Measurements from ENCODE around the gene LIMS1.

LIMS1 gene

DNA sequence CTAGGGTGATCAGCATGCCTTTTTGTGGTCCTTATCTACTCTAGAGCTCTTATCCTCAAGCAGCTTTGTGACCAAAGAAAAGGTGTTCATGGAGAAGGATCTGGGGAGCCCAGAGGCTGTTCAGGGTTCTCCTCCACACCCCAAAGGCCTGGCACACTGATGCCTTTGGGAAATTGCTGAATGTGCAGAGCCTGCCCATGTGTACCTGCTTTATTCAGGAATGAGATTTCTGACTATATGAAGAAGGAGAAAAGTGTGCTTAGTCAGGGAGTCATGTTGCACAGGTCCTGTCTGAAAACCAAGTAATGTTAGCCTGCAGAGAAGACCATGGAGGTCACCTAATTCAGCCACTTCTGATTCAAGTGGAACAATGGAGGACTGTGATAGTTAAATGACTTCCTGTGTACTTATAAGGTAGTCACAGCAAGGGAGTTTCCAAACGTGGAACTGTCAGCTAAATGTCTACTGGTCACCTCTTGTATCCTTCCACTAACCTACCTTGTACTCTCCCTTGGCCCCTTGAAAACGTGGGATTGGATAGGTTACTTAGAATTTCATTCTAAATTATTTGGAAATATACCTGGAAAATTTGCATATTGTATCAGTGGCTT, 81.3 kb downstream of the LIMS1 start:
- DNase-seq (ENCODE audit: low read depth), result no peak

DNA sequence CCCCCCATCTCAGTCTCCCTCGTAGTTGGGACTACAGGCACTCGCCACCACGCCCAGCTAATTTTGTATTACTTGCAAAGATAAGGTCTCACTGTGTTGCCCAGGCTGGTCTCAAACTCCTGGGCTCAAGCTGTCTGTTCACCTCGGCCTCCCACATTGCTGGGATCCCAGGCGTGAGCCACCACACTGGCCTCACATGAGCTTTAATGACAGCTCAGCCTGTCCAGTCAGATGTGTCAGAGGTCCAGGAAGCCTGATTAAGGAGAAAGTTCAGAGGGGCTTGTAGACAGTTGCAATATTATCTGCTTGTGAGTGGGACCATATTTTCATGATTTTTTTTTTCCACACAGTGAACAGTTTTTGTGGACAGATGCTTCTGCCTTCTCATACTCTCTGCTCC, 82.0 kb downstream of the LIMS1 start:
- no peak for DNase-seq (ENCODE audit: low read depth)

DNA sequence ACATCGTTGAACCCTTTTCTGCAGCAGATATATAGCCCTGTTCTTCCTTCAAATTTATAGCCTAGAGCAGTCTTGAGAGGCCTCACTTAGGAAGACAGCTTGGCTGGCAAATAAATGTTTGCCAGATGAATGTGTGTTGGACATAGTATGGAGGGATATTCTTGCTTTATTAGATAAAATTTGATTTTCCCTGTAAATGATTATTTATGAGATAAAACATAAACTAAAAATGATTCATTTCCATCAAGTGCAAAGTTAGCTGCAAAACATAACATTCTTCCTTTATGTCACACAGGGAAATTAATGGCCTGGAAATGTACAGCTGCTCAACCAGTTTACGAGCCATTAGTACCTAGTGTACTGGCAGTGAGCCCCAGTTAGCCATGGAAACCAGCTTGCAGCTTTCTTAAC, 82.5 kb downstream of the LIMS1 start:
- DNase-seq (ENCODE audit: low read depth), result no peak

DNA sequence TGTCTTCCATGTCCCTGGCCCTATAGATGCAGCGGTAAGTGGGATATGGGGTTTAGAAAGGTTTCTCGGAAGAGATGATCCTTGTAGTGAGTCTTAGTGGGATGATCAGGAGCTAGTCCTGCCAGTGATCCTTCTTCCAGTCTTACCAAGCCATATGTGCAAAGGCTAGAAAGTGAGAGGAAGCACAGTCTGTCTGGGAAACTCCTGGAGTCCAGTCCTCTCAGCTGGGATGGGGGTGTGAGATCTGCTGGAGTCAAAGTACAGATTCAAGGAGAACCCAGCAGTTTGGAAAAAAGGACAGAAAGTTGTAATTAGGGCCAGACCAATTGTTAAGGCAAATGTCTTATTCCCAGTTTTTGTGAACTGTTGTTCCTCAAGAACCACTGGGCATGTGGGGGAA, 83.3 kb downstream of the LIMS1 start:
- DNase-seq (ENCODE audit: low read depth), result no peak

DNA sequence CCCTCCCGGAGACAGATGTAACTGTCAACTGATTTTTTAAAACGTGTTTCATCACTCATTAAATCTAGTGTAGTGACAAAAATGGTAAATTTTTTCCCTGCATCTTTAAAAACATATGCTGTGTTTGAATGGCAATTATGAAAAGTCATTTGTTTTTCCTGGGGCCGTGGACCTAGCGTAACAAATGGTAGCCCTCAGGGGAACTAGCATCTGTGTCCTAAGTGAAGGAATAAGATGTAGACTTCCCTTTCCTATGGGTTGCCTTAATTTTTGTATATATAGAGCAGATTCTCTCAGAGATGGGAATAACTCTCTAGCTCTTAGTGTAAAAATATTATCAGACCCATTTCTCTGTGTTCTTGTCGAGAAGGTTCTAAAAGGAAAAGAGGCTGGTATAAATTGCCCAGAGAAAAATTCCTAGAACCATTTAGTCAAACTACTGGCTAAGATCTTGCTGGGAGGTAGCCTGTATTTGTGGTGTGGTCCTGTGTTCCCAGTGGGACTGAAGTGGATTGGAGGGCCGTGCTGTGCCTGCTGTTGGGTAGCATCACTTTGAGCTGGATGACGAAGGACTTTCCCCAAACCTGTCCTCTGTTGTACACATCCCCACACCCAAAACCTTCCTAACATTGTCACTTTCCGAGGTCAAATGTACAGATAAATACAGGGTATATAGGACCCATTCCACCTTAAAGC, 85.8 kb downstream of the LIMS1 start:
- DNase-seq (ENCODE audit: low read depth), result no peak

DNA sequence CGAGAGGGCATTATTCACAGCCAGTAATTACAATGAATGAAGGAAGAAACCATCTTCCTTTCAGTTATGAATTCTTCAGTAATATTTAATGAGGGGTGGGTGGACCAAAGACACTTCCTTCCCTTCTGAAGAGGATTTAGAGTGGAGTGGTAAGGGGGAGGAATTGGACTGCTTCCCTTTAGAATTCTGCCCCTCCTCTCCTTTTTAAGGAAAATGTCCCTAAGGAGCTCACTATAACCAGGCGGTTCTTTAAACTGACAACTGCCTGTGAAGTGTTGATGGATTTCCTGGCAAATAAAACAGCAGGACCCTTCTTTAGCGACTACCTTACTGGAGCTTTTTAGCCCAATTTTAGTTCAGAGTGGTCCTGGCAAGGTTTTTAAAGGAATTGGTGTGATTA, 86.4 kb downstream of the LIMS1 start:
- no peak for DNase-seq (ENCODE audit: low read depth)

DNA sequence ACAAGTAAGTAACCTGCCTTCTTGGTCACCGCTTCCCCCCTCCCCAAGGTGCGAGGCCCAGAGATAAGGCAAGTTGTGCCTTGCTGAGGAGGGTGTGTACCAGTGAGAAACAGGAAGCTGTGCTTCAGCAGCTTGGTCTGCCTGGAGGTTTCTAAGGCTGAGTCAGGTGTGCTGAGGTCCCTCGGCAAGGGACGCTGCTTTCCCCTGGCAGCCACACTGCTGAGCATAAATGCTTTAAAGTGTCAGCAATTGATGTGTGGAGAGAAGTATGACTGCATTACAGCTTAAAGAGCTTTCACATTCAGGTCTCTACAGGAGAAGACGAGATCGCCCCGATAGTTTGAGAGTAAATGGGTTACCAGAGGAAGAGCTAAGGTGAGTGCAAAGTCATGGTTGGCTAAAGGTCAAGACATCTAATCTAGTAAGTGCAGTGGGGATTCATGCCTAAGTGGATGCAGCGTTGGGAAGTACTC, 86.9 kb downstream of the LIMS1 start:
- DNase-seq (ENCODE audit: low read depth), result no peak

DNA sequence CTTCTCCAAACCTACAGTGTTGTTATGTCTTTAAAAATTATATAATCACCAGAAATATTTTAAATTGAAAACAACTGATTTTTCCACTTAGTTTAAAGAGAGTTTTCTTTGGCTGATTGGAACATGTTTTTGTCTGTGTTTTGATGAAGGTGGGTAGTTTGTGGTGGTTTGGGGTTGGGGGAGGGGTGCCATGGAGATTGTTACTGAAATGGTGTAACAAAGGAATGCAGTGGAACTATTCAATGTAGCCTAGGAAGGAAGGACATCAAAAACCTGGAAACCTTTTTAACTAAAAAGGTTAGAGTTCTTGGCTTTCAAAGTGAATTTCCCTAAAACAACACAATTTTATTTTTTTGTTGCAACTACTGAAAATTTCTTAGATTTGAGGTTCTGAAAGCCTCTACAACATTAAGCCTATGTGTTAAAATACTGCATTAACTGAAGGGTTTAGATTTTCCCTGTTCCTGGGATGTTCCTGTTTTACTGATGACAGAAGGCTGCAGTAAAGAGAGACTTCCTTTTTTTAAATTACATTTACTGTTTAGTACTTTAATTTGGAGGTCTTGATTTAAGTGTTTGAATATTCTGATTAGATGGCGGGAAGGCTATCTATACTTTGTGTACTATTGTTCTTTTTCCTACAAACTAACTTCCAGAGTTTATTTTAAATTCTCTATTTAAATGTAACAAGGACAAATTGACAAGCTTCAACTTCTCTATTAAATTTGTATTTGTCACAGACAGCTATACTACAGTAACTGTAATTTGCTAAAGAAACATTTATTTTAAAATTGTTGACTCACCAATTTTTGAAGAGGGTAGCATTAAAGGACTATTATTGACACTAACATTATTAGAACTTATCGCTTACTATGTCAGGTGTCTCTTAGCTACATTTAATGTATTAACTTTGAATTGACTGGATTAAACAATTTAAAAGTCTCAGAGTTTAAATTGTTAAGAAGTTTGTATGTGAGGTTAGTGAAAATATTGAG, 87.7 kb downstream of the LIMS1 start:
- DNase-seq (ENCODE audit: low read depth), result no peak

DNA sequence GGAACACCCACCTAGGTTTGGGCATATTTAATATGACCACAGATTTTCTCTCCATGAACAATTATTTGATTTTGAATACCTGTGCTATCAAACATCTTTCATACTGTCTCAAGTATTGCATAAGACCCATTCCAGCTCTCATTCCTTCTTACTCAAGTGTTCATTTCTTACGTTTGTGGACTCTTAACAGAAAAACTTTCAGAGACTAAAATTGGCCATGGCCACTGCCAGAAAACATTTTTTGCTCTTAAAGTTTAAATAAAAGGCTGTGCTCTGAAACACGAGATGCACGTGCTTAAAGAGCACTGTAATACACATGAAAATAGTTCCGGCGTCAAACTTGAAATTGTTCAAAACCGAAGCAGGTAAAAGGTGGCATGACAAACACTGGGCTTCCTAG, 89.3 kb downstream of the LIMS1 start:
- DNase-seq (ENCODE audit: low read depth), result no peak

DNA sequence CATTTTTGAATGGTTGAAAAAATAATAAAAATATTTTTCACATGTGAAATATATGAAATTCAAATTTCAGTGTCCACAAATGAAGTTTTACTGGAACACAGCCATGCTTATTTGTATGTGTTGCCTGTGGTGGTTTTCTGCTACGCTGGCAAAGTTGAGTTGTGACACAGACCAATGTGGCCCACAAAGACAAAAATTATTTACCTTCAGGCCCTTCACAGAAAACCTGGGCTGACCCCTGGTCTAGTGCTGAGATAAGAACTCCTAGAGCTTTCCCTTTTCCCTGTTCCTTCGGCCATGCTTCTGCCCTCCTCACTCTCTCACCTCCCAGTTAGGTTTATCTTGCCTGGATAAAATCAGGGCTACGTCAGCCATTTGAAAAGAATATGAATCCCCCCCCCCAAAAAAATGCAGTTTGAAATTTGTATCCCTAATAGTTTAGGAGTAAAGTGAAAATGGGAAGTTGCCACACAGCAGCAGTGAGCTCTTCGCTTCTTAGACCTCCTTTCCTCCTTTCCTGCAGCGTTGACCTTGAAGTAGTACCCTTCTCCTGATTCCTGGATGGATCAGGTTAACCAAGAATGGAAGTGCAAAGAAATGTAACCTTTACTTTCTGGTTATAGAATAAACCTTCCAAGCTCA, 91.0 kb downstream of the LIMS1 start:
- no peak for DNase-seq (ENCODE audit: low read depth)

DNA sequence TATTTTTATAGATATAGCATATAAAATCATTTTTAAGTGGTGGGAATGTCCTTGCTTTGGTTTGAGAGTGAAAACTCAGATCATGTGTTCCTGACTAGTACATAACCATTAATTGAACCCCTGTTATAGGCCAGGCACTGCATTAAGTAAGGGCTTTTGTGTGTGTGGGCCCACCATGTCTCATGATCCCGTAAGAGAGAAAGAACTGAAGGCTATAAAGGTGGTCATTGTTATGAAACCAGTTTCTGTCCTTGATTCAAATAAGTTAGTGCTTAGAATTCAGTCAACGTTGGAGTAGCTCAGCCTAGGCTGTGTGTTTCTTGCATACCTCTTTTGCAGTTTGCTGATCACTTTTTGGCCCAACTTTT, 91.5 kb downstream of the LIMS1 start:
- DNase-seq (ENCODE audit: low read depth), result no peak

DNA sequence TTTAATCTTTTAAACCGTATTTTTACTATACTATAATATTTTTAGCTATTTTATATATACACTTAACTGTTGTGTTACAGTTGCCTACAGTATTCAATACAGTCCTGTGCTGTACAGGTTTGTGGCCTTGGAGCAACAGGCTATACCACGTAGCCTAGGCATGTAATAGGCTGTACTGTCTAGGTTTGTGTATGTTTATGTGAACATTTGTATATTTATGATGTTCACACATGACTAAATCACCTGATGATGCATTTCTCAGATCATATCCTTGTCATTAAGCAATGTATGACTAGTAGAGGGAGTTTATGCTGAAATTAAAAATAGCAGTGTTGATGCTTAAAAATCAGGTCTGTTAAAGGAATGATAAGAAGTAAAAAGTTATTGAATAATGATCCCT, 92.7 kb downstream of the LIMS1 start:
- no peak for DNase-seq (ENCODE audit: low read depth)

DNA sequence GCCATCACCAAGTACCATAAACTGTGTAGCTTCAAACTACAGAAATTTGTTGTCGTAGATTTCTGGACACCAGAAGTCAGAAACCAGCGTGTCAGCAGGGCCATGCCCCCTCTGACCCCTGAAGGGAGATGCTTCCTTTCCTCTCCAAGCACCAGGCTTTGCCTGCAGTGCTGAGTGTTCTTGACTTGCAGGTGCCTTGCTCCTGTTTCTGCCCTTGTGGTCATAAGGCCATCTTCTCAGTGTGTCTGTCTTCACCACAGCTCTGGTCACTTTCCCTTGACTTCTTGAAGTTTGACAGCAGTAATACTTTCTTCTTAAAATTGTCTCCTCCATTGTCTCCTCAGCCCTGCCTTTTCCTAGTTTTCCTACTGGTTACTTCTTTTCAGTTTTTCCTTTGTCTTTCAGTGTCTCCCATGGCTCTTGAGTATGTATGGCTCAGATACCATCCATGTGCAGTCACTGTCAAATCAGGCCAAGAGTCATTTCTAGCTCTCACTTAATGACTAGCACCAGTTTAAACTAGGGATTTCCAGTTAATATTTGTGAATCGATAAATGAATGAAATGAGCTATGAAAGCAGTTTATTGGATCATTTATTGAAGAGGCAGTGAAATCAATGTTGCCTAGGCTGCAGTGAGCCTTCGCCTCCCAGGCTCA, 93.8 kb downstream of the LIMS1 start:
- no peak for DNase-seq (ENCODE audit: low read depth)

DNA sequence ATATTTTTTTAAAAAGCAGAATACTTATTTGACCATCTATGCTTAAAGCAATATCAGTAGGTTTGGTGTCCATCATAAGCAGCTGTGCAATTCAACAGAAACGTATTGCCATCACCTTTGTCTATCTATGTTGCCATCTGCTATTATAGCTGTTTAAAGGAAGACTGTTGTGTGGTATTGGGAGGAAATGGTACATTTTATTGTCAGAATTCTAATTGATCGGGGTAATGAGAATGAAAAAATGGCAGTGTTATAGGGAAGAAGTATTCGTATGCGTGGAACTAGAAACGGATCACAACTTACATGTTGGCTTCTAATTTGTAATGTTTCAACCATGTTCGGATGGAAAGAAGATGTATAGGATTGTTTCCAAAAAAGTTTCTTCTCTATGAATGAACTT, 94.7 kb downstream of the LIMS1 start:
- DNase-seq (ENCODE audit: low read depth), result no peak

DNA sequence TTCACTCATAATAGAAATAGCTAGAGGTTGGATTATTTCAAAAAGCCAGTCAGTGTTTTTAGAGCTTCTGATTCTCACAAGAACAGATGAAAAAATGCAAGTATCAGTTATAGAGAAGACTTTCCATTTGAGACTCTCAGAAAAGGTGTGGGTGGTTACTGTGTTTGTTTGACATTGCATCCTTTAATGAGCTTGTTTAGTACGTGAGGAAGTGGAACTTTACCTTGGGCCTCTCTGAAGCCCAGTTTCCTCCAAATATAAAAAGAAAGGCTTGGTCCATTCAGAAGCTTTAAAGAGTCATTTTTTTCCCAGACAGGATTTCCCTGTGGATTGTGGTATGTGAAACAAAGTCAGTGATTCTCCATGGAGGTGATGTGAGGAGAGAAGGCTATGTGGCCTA, 95.1 kb downstream of the LIMS1 start:
- no peak for DNase-seq (ENCODE audit: low read depth)

DNA sequence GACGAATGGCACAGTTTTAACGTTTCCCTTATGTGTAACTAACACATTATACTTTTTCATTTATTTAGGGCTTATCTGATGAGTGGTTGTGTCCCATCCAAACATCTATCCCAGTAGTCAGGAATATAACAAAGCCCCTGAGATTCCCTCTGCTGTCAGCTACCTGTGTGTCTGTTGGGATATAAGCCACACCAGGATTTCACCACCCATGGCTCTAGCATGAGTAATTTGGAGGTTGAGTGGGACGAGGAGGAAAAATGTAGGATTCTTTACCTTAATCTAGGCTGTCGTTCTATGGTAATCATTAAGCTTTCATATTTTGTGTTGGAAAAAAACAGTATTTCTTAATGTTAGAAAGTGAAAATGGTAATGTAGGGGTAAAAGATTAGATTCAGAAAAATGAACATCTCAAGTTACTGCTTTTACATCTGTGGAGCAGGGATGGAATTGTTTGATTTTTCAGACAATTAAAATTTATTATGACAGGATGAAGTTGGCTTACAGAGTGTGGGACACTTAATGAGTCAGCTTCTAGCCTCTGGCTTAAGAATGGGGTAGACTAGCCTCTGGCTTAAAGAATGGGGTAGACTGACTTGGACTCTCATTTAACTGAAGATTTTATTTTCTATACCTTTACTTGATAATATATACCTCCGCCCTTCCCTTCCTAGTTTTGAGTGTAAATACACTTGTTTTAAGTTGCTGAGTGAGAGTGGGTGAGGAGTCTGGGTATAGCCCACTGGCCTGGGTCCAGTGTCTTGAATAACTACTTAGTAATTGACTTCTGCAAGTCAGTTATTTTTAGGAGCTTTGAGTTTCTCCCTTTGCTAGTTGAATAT, 96.5 kb downstream of the LIMS1 start:
- no peak for DNase-seq (ENCODE audit: low read depth)

DNA sequence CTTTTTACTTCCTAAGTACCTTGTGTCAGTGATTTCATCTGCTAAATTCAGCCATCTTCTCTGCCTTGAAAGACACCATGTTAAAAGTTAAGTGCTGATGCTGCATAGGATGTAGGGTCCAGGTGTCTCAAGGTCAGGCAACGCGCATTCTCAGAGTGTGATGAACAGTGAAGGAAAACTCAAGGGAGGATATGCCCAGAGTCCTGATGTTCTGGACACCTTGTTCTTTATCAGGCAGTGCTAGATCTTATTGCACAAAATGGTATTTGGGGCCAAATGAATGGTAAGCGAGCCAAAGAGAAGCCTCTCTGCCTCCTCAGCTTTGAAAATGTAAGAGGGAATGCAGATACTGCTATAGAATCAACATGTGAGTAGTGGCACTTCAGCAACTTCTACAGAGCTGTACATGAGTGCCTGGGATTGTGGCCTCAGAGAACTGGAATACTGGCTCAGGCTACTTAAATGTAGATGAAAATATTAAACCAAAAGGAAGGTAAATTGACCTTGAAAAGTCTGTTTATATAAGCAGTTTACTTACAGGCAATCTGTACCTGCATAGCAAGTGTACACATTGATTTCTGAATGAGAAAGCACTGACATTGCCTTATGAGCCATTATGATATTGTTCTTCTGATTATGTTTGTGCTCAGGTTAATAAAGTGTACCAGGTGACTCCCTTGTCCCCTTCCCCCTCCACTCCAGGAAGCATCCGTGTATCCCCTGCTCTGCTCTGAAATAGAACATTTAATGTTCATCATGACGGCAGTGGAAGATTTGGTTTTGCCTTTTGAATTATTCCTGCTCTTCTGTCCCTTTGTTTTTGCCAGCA, 98.3 kb downstream of the LIMS1 start:
- DNase-seq (ENCODE audit: low read depth), result no peak

DNA sequence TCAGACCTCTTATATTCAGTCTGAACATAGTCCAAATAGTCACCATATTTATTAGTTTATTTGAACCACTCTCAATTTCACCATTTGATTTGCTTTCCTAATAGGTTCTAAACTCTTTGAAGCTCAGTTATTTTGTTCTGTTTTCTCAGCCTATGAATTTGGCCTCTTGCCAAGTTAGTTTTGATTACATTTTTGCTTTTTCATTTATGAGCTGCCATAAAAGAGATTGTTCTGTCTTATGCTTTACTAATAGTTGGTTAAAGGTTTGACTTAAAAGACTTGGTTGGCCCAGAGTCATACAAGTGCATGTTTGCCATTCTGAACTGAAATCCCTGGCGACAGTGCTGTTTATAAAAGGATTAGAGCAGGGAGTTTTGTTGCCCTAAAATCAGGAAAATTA, 99.1 kb downstream of the LIMS1 start:
- DNase-seq (ENCODE audit: low read depth), result no peak

DNA sequence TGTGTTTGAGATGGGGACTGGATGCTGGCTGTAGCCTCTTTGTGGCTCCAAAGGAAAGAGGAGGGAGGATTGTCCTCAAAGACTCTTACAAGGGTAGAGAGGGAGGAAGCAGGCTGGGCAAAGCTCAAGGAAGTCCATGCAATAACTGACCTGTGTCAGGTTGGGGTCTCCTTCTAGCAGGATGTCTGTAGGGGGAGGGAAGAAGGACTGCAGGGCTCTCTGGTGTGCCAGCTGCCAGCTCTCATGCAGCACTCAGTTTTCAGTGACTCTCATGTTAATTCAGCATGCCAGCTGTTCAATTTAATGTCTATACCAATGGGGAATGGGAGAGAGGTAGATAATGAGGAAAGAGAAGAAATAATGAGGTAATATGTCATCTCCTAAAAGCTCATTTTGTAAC, 99.7 kb downstream of the LIMS1 start:
- no peak for DNase-seq (ENCODE audit: low read depth)

DNA sequence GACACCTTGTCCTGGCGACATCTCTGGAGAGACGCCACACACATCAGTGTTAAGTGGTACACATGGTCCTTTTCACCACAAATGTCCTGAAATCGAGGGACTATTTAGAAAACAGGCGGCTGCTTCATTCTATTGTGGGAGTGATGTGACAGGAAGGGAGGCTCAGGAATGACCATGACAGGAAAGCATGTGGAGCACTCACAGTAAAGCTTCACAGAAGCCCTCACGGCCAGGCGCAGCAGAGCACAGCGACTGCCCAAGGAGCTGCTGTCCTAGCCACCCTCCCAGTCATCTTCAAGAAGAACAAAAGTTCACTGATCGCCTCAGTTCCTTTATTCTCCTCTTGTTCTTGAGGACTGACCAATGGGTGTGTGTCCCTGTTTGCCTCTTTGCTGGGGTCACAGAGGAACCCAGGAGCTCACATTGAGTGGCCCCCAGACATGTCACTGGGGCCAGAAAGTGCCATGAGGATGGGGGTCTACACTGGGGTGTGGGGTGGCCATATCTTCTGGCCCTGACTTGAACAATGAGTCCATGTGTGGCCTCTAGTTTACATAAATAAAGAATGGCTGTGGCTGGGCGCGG, 100.4 kb downstream of the LIMS1 start:
- no peak for DNase-seq (ENCODE audit: low read depth)

Data from HS-5 (cell line).